GM12873 (cell line): ENCODE data around the gene MGAT1.
A peak's percentile ranks its signal among the peaks of the same experiment; 100 is the strongest.

ENCODE experiments used
- CTCF ChIP-seq: IDR thresholded peaks from 2 replicates; pipeline ENCODE4 v1.5.1; 2012; ENCODE audit warnings: low read depth, mild to moderate bottlenecking, moderate library complexity, low read length, control low read depth; ENCODE audit not compliant: insufficient read depth; ENCODE audit errors: missing control alignments

Gene MGAT1

GRCh38 chr5:180807046-180807445, 4.4 kb upstream of the MGAT1 start:
- no peak for TF ChIP-seq CTCF

GRCh38 chr5:180806351-180807011, 3.9 kb upstream of the MGAT1 start:
- no peak for TF ChIP-seq CTCF

- no peak for TF ChIP-seq CTCF
Measured at GRCh38 chr5:180804129-180804618, 1.6 kb upstream of the MGAT1 start.

- peak; percentile 17 for TF ChIP-seq CTCF
Measured at GRCh38 chr5:180803181-180804128, 849 bp upstream of the MGAT1 start.

- no peak for TF ChIP-seq CTCF
Measured at GRCh38 chr5:180801596-180802324, 846 bp downstream of the MGAT1 start.

GRCh38 chr5:180799902-180800801, 2.5 kb downstream of the MGAT1 start:
- peak; percentile 7 for TF ChIP-seq CTCF
